Pancreas (tissue), 10 donors: ENCODE measurements around the gene CACNA2D2. TPM values are rescaled to one million over a fixed set of nuclear protein-coding genes. Genes with fewer than 3 reads are reported as not detected.

ENCODE experiments used
- ATAC-seq, 4 donors: fragments of 200-7000 bp; cut with Tn5 transposase; one replicate each; pipeline versions ENCODE4 v1.8.0 to v1.9.1; 2020; ENCODE audit warnings: mild to moderate bottlenecking in 4 of 4, moderate library complexity in 4 of 4
- DNase-seq, 6 donors: peaks; one replicate each; pipeline ENCODE4 v3.0.0-alpha.2; 2020
- FAIRE-seq: peaks from 2 replicates; lab custom pipeline; 2012; peaks lifted over from hg19 to GRCh38; lab: Jason Lieb, UNC
- H3K27ac ChIP-seq, 4 donors: fragments of 200-600 bp; sonication (generic); 1 replicate in 3 of 4; 2 replicates in 1 of 4; pipeline versions ENCODE4 v1.5.0 to v1.8.0; 2020
- H3K27me3 ChIP-seq, 4 donors: fragments of 200-600 bp; one replicate each; pipeline ENCODE4 v1.8.0; 2021
- H3K36me3 ChIP-seq, 3 donors: fragments of 200-600 bp; sonication (generic) in 1 of 3; one replicate each; pipeline versions ENCODE4 v1.5.0 to v1.8.0; 2020 to 2021
- H3K4me1 ChIP-seq, 3 donors: fragments of 200-600 bp; one replicate each; pipeline ENCODE4 v1.8.0; 2021
- H3K4me3 ChIP-seq, 4 donors: fragments of 200-600 bp; sonication (generic) in 2 of 4; one replicate each; pipeline versions ENCODE4 v1.5.0 to v1.8.0; 2020 to 2021
- H3K9me3 ChIP-seq, 4 donors: fragments of 200-600 bp; one replicate each; pipeline ENCODE4 v1.8.0; 2021
- WGBS, 2 donors: extraction: QIAGEN DNeasy Blood & Tissue Kit; methylation state at CpG; one replicate each; pipeline ENCODE4 v1.1.7; 2013; 5-methylcytosine and 5-hydroxymethylcytosine counted together
- intact Hi-C, 3 donors: fragments of 100-400 bp; cut with DNase I; formaldehyde crosslinking; loops; one replicate each; pipeline versions ENCODE4 v1.11.1 to v1.14.2; 2022
- polyA plus RNA-seq, 2 donors: library from polyadenylated mRNA; stranded (reverse); fragments of 200-250 nt; gene quantifications; one replicate each; pipeline ENCODE4 v1.2.3, GENCODE V29; 2013
- total RNA-seq, 6 donors: library from RNA; stranded (reverse); fragmentation: NEBNext Ultra II Directional in 4 of 6; extraction: Animal tissue kit (Norgen Biotek cat#: 25700) in 4 of 6; gene quantifications; one replicate each; pipeline versions ENCODE4 v1.2.1 to v1.2.4, GENCODE V29; 2021 to 2023
- TF ChIP-seq, protein P1 (sequence below), 4 donors: fragments of 200-600 bp; sonication (generic) in 3 of 4; IDR thresholded peaks; one replicate each; pipeline versions ENCODE4 v1.5.0 to v1.8.0; 2021; ENCODE audit warnings: antibody characterized with exemption in 4 of 4
- donor health status: healthy with polysubstance abuse.
- donor health status: DM: no; HTN: no; CAD: no; lungs with moderate emphysema.
- donor health status: DM: no; HTN: no; CAD: no.
- donor health status: control.
- donor health status: control.
- donor health status: Bipolar disorder and iron deficiency.
- donor health status: DM: yes; HTN: yes; CAD: no.
- donor health status: DM: no; HTN: no; CAD: no.
- donor health status: DM: no; HTN: no; CAD: no.
- donor health status: DM: yes; HTN: yes; CAD: no.

Gene CACNA2D2
- total and polyA plus RNA-seq, 8 donors, result 1.1 to 19.5 (median 3.3) TPM

DNA sequence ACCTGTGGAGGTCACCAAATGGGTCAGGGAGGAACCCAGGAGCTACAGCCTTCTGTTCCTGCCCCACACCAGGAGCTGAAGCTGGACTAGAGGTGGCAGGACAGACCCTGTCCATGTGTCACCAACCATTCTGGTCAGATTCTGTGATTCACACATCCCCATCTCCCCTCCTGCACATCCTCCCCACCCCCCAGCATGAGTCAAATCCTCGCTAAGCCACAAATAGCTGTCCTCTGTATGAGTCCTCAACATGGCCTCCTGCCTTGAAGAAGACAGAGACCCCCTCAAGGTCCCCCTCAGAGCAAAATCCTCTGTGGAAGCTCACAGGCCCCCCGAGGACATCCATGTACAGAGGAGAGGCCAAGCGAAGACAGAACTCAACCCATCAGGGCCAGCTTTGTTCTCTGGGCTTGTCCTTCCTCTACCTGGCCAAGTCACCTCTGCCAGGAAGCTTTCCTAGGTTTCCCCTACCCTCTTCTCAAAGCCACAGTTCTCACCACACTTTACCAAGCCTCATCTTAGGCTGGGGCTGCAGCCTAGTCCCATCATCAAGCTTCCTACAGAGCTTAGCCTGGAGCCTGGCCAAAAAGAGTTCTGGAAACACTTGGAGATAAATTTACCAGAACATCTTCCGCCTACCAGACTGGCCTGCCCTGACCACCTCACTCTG is 17.1 kb downstream of the CACNA2D2 start:
- TF ChIP-seq, protein P1, sequence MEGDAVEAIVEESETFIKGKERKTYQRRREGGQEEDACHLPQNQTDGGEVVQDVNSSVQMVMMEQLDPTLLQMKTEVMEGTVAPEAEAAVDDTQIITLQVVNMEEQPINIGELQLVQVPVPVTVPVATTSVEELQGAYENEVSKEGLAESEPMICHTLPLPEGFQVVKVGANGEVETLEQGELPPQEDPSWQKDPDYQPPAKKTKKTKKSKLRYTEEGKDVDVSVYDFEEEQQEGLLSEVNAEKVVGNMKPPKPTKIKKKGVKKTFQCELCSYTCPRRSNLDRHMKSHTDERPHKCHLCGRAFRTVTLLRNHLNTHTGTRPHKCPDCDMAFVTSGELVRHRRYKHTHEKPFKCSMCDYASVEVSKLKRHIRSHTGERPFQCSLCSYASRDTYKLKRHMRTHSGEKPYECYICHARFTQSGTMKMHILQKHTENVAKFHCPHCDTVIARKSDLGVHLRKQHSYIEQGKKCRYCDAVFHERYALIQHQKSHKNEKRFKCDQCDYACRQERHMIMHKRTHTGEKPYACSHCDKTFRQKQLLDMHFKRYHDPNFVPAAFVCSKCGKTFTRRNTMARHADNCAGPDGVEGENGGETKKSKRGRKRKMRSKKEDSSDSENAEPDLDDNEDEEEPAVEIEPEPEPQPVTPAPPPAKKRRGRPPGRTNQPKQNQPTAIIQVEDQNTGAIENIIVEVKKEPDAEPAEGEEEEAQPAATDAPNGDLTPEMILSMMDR (IDR thresholded peaks at IDR 0.05), result no peak
- no peak for DNase-seq
- FAIRE-seq, result no peak
- H3K9me3 ChIP-seq, result no peaks in the 10 kb centered on the region
- no peak overlapping the region for H3K4me3 ChIP-seq
- intact Hi-C loops, result no loop called here
- 85 to 94% methylated on average over 4 of the region's 4 CpGs for WGBS, 2 donors
- no peaks in the 10 kb centered on the region for H3K36me3 ChIP-seq
- H3K27me3 ChIP-seq, result no peaks in the 10 kb centered on the region
- no peaks in the 10 kb centered on the region for H3K4me1 ChIP-seq
- no peak overlapping the region for H3K27ac ChIP-seq
- no peak for ATAC-seq

DNA sequence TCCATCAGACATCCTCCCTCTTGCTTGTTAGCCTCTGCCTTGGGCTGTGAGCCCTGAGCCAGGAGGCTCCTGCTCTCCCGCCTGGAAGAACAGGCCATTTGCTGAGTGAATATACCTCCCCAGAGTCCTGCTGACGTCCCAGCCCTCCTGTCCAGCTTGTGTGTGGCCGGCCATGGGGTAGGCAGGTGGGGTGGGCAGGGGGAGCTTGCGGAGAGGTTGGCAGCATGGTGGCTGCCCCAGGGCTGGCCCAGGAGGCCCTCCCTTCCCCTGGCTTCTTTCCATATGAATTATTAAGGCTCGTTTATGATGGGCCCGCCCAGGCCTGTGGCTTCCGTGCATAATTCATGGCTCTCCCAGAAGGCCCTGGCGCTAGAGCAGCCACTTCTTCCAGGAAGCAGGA is 18.7 kb downstream of the CACNA2D2 start:
- TF ChIP-seq, protein P1 (IDR thresholded peaks at IDR 0.05), result no peak
- DNase-seq (no peak), FAIRE-seq (no peak), ATAC-seq (peak in 2 of 4 donors; percentile 30 to 36)
- 66 to 72% methylated on average over 8 of the region's 8 CpGs for WGBS, 2 donors
- intact Hi-C loops, result no loop called here
- H3K9me3 ChIP-seq, result no peaks in the 10 kb centered on the region
- no peak overlapping the region for H3K4me3 ChIP-seq
- no peak overlapping the region for H3K27ac ChIP-seq
- no peaks in the 10 kb centered on the region for H3K27me3 ChIP-seq
- no peaks in the 10 kb centered on the region for H3K36me3 ChIP-seq
- H3K4me1 ChIP-seq, result no peaks in the 10 kb centered on the region

DNA sequence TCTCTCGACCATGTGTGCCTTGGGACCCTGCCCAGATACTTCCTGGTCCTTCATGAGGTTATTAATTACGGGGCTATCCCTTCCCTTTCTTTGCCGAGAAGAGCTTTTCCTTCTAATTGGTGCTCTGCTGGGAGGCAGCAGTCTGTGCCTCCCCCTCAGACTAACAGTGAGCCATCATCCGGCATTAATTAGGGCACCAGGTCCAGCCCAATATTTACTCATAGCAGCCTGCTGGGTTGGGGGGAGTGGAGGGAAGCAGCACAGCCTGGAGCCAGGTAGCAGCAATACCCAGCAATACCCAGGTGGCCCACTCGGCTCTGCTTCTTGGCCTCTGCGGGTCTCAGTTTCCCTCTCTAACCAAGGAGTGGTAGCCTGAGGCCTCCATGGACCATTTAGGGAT is 20.1 kb downstream of the CACNA2D2 start:
- H3K9me3 ChIP-seq, result no peaks in the 10 kb centered on the region
- H3K27me3 ChIP-seq, result no peaks in the 10 kb centered on the region
- H3K27ac ChIP-seq, result no peak overlapping the region
- peak in 2 of 4 donors; percentile 69 to 73 for ATAC-seq
- DNase-seq, result no peak
- intact Hi-C loops, result no loop called here
- WGBS, 2 donors, result 67 to 68% methylated on average over 6 of the region's 6 CpGs
- H3K36me3 ChIP-seq, result no peaks in the 10 kb centered on the region
- TF ChIP-seq, protein P1 (IDR thresholded peaks at IDR 0.05), result no peak
- H3K4me3 ChIP-seq, result no peak overlapping the region
- H3K4me1 ChIP-seq, result no peaks in the 10 kb centered on the region
- FAIRE-seq, result no peak

DNA sequence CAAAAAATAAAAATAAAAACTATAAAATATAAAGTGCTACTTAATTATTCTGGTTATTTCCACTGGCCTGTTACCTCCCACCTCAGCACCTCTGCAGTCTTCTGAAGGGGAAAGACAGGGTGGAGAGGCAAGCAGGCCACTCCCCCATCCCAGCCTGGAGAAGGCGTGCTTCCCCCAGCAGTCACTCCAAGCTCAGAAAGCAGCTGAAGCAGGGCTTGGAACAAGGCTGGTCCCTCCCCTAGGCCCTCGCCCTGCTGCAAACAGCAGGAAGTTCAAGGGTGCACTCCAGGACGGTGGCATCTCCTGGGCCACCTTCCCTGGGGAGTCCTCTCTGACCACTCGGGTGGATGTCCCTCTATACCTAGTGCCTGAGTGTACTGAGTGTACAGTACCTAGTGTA is 21.4 kb downstream of the CACNA2D2 start:
- intact Hi-C loops, result no loop called here
- 68 to 73% methylated on average over 4 of the region's 4 CpGs for WGBS, 2 donors
- H3K36me3 ChIP-seq, result no peaks in the 10 kb centered on the region
- peak in 1 of 4 donors; percentile 18 for ATAC-seq
- FAIRE-seq, result no peak
- no peaks in the 10 kb centered on the region for H3K27me3 ChIP-seq
- H3K9me3 ChIP-seq, result no peaks in the 10 kb centered on the region
- no peak overlapping the region for H3K27ac ChIP-seq
- no peak overlapping the region for H3K4me3 ChIP-seq
- DNase-seq, result no peak
- H3K4me1 ChIP-seq, result no peaks in the 10 kb centered on the region
- TF ChIP-seq, protein P1 (IDR thresholded peaks at IDR 0.05), result no peak

DNA sequence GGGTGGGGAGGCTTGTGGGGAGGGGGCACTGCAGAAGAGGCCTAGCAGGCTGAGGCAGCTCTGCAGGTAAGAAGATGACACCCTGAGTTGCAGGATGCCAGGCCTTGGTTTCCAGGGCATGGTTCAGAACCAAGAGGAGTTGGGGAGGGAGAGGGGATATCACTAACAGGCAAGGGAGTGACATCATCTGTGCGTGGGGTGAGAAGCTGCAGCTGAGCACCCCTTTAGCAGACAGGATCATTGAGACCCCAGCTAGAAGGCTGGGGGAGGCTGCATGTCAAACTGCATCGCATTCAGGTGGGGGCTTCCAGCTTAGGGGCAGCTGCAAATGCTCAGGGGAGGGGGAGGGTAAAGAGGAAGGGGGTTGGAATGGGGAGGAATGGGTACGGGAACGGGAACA is 23.0 kb downstream of the CACNA2D2 start:
- intact Hi-C loops, result no loop called here
- TF ChIP-seq, protein P1 (IDR thresholded peaks at IDR 0.05), result no peak

More for the DNA sequence above, 23.0 kb downstream of the CACNA2D2 start:
- FAIRE-seq (no peak), DNase-seq (no peak), ATAC-seq (no peak)
- Histone ChIP-seq H3K9me3 (no peaks in the 10 kb centered on the region), H3K4me3 (no peak overlapping the region), H3K27me3 (no peaks in the 10 kb centered on the region), H3K27ac (no peak overlapping the region), H3K36me3 (no peaks in the 10 kb centered on the region), H3K4me1 (no peaks in the 10 kb centered on the region)
- 50 to 70% methylated on average over 4 of the region's 4 CpGs for WGBS, 2 donors
